Measurements from ENCODE around the gene EFNA2. TPM values are rescaled to one million over a fixed set of nuclear protein-coding genes. Genes with fewer than 3 reads are reported as not detected.
A peak's percentile ranks its signal among the peaks of the same experiment; 100 is the strongest.

Gene EFNA2
- total RNA-seq, 1 donor from 2014 or later = 1.0 TPM

GRCh38 chr19:1309977-1310852, 24.5 kb downstream of the EFNA2 start:
- Histone ChIP-seq H3K27ac (ENCODE audit: low read depth, low read length) (no peak overlapping the region), H3K27me3 (ENCODE audit: control insufficient read depth in 3 of 3, insufficient read depth in 3 of 3, low read length in 3 of 3) (peaks cover 18 to 46% (median 40%) of the 10 kb centered on the region in 3 donors)

GRCh38 chr19:1310853-1311180, 25.1 kb downstream of the EFNA2 start:
- no peaks in the 10 kb centered on the region for H3K9me3 ChIP-seq (ENCODE audit: control insufficient read depth in 3 of 3, low read length in 3 of 3)
- H3K27ac ChIP-seq (ENCODE audit: low read depth, low read length) = no peak overlapping the region
- H3K27me3 ChIP-seq (ENCODE audit: control insufficient read depth in 3 of 3, insufficient read depth in 3 of 3, low read length in 3 of 3) = peaks cover 22 to 49% (median 44%) of the 10 kb centered on the region in 3 donors
- no peak overlapping the region for H3K4me3 ChIP-seq (ENCODE audit: low read length in 3 of 3)
- H3K9ac ChIP-seq (ENCODE audit: low read depth in 1 of 3, low read length in 3 of 3) = no peak overlapping the region
- H3K4me1 ChIP-seq (ENCODE audit: control insufficient read depth in 3 of 3, insufficient read depth in 3 of 3, low read length in 3 of 3) = peaks cover under 1 to 4% (median under 1%) of the 10 kb centered on the region in 3 donors
- no peaks in the 10 kb centered on the region for H3K36me3 ChIP-seq (ENCODE audit: control insufficient read depth in 3 of 3, insufficient read depth in 3 of 3, low read length in 3 of 3)

More at GRCh38 chr19:1309977-1310852, 24.5 kb downstream of the EFNA2 start:
- Histone ChIP-seq H3K9me3 (ENCODE audit: control insufficient read depth in 3 of 3, low read length in 3 of 3) (no peaks in the 10 kb centered on the region), H3K4me1 (ENCODE audit: control insufficient read depth in 3 of 3, insufficient read depth in 3 of 3, low read length in 3 of 3) (peaks cover 0 to under 1% (median 0%) of the 10 kb centered on the region in 3 donors), H3K4me3 (ENCODE audit: low read length in 3 of 3) (no peak overlapping the region), H3K36me3 (ENCODE audit: control insufficient read depth in 3 of 3, insufficient read depth in 3 of 3, low read length in 3 of 3) (no peaks in the 10 kb centered on the region), H3K9ac (ENCODE audit: low read depth in 1 of 3, low read length in 3 of 3) (no peak overlapping the region)

- H3K27me3 ChIP-seq (ENCODE audit: control insufficient read depth in 3 of 3, insufficient read depth in 3 of 3, low read length in 3 of 3) = peaks cover 30 to 57% (median 52%) of the 10 kb centered on the region in 3 donors
- no peak overlapping the region for H3K9ac ChIP-seq (ENCODE audit: low read depth in 1 of 3, low read length in 3 of 3)
- H3K27ac ChIP-seq (ENCODE audit: low read depth, low read length) = no peak overlapping the region
- H3K36me3 ChIP-seq (ENCODE audit: control insufficient read depth in 3 of 3, insufficient read depth in 3 of 3, low read length in 3 of 3) = no peaks in the 10 kb centered on the region
- peaks cover 3 to 8% (median 4%) of the 10 kb centered on the region in 3 donors for H3K4me1 ChIP-seq (ENCODE audit: control insufficient read depth in 3 of 3, insufficient read depth in 3 of 3, low read length in 3 of 3)
- H3K4me3 ChIP-seq (ENCODE audit: low read length in 3 of 3) = no peak overlapping the region
- H3K9me3 ChIP-seq (ENCODE audit: control insufficient read depth in 3 of 3, low read length in 3 of 3) = no peaks in the 10 kb centered on the region
These were observed 25.9 kb downstream of the EFNA2 start for GRCh38 chr19:1311543-1312091.

DNA sequence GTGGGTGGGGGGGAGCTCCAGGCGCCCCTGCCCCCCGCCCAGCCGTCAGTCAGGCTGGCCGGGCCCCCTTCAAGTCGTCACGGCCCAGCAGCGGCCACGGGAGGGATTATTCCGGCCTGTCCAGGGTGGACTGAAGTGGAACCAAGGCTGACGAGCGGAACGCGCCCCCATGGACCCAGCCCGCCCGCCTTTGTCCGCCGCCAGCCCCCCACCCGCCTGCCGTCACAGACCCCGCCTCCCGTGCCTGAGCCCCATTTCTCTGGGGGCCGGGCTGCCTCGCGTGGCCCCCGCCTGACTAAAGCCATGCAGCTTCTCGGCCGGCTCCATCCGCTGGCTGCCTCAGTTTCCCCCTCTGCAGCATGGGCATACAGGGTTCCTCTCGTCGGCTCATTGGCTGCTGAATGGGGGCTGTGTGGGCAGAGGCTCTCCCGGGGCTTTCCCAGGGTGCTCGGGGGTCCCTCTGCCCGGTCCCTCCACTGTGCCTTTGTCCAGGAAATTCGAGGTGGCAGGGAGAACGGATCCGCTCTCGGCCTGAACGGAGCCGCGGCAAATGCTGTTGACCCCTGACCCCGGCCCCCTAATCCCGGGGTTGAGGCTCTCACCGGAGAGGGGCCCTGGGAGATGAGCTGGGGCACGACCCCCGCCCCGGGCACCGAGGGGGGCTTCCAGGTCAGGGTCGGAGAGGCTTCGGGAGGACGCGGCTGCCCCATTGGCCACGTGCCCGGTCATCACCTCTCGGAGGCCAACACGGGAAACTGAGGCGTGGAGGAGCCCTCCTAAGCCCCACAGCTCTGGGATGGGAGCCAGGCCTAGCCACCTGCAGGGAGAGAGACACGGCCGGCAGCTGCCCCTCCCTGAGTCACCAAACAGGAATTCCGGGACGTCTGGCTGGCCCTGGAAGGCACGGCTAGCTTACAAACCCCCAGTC, 27.4 kb downstream of the EFNA2 start:
- no peak overlapping the region for H3K9ac ChIP-seq (ENCODE audit: low read depth in 1 of 3, low read length in 3 of 3)
- peaks cover 3 to 8% (median 4%) of the 10 kb centered on the region in 3 donors for H3K4me1 ChIP-seq (ENCODE audit: control insufficient read depth in 3 of 3, insufficient read depth in 3 of 3, low read length in 3 of 3)
- H3K4me3 ChIP-seq (ENCODE audit: low read length in 3 of 3) = no peak overlapping the region
- H3K9me3 ChIP-seq (ENCODE audit: control insufficient read depth in 3 of 3, low read length in 3 of 3) = no peaks in the 10 kb centered on the region
- no peak overlapping the region for H3K27ac ChIP-seq (ENCODE audit: low read depth, low read length)
- H3K36me3 ChIP-seq (ENCODE audit: control insufficient read depth in 3 of 3, insufficient read depth in 3 of 3, low read length in 3 of 3) = no peaks in the 10 kb centered on the region
- peaks cover 42 to 65% (median 65%) of the 10 kb centered on the region in 3 donors for H3K27me3 ChIP-seq (ENCODE audit: control insufficient read depth in 3 of 3, insufficient read depth in 3 of 3, low read length in 3 of 3)

GRCh38 chr19:1313695-1314613, 28.3 kb downstream of the EFNA2 start:
- Histone ChIP-seq H3K9me3 (ENCODE audit: control insufficient read depth in 3 of 3, low read length in 3 of 3) (no peaks in the 10 kb centered on the region), H3K4me1 (ENCODE audit: control insufficient read depth in 3 of 3, insufficient read depth in 3 of 3, low read length in 3 of 3) (peaks cover 3 to 8% (median 4%) of the 10 kb centered on the region in 3 donors), H3K4me3 (ENCODE audit: low read length in 3 of 3) (no peak overlapping the region), H3K27ac (ENCODE audit: low read depth, low read length) (no peak overlapping the region), H3K27me3 (ENCODE audit: control insufficient read depth in 3 of 3, insufficient read depth in 3 of 3, low read length in 3 of 3) (peaks cover 48 to 73% (median 71%) of the 10 kb centered on the region in 3 donors), H3K9ac (ENCODE audit: low read depth in 1 of 3, low read length in 3 of 3) (no peak overlapping the region), H3K36me3 (ENCODE audit: control insufficient read depth in 3 of 3, insufficient read depth in 3 of 3, low read length in 3 of 3) (no peaks in the 10 kb centered on the region)

- peaks cover 3 to 8% (median 4%) of the 10 kb centered on the region in 3 donors for H3K4me1 ChIP-seq (ENCODE audit: control insufficient read depth in 3 of 3, insufficient read depth in 3 of 3, low read length in 3 of 3)
- H3K27ac ChIP-seq (ENCODE audit: low read depth, low read length) = no peak overlapping the region
- peaks cover 53 to 67% (median 58%) of the 10 kb centered on the region in 3 donors for H3K27me3 ChIP-seq (ENCODE audit: control insufficient read depth in 3 of 3, insufficient read depth in 3 of 3, low read length in 3 of 3)
- H3K36me3 ChIP-seq (ENCODE audit: control insufficient read depth in 3 of 3, insufficient read depth in 3 of 3, low read length in 3 of 3) = no peaks in the 10 kb centered on the region
- H3K9ac ChIP-seq (ENCODE audit: low read depth in 1 of 3, low read length in 3 of 3) = peak overlapping the region in 1 of 3 donors; percentile 40
- H3K4me3 ChIP-seq (ENCODE audit: low read length in 3 of 3) = no peak overlapping the region
- H3K9me3 ChIP-seq (ENCODE audit: control insufficient read depth in 3 of 3, low read length in 3 of 3) = no peaks in the 10 kb centered on the region
These were observed 29.9 kb downstream of the EFNA2 start for GRCh38 chr19:1315470-1316166.

- H3K27ac ChIP-seq (ENCODE audit: low read depth, low read length) = no peak overlapping the region
- no peaks in the 10 kb centered on the region for H3K9me3 ChIP-seq (ENCODE audit: control insufficient read depth in 3 of 3, low read length in 3 of 3)
- H3K4me1 ChIP-seq (ENCODE audit: control insufficient read depth in 3 of 3, insufficient read depth in 3 of 3, low read length in 3 of 3) = peaks cover 3 to 8% (median 4%) of the 10 kb centered on the region in 3 donors
- H3K9ac ChIP-seq (ENCODE audit: low read depth in 1 of 3, low read length in 3 of 3) = no peak overlapping the region
- H3K27me3 ChIP-seq (ENCODE audit: control insufficient read depth in 3 of 3, insufficient read depth in 3 of 3, low read length in 3 of 3) = peaks cover 53 to 69% (median 56%) of the 10 kb centered on the region in 3 donors
- H3K4me3 ChIP-seq (ENCODE audit: low read length in 3 of 3) = no peak overlapping the region
- no peaks in the 10 kb centered on the region for H3K36me3 ChIP-seq (ENCODE audit: control insufficient read depth in 3 of 3, insufficient read depth in 3 of 3, low read length in 3 of 3)
These were observed 30.8 kb downstream of the EFNA2 start for GRCh38 chr19:1316466-1316865.

DNA sequence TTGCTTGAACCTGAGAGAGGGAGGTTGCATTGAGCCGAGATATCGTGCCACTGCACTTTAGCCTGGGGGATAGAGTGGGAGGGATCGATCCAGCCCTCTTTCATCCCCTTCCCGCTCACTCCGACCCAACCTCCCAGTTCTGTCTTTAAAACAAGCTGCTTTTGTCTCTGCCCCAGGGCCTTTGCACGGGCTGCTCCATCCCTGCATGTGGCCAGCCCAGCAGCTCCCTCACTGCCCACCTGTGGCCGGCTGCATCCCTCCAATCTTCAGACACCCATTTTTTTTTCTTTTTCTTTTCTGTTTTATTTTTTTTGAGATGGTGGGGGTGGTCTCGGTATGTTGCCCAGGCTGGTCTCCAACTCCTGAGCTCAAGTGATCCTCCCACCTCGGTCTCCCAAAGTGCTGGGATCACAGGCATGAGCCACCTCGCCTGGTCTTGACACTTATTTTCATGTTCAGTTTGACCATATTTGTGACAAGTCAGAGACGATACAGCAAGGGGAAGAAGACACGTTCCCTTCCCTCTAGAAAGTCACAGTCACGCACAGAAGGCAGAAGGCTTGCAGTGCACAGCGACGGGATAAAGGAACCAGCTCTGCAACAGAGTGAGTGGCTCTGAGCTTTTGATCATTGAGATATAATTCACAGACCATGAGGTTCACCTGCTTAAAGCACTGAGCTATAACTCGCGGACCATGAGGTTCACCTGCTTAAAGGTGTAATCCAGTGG, 31.8 kb downstream of the EFNA2 start:
- Histone ChIP-seq H3K4me1 (ENCODE audit: control insufficient read depth in 3 of 3, insufficient read depth in 3 of 3, low read length in 3 of 3) (peaks cover 3 to 8% (median 4%) of the 10 kb centered on the region in 3 donors), H3K9me3 (ENCODE audit: control insufficient read depth in 3 of 3, low read length in 3 of 3) (no peaks in the 10 kb centered on the region), H3K27me3 (ENCODE audit: control insufficient read depth in 3 of 3, insufficient read depth in 3 of 3, low read length in 3 of 3) (peaks cover 58 to 73% (median 60%) of the 10 kb centered on the region in 3 donors), H3K4me3 (ENCODE audit: low read length in 3 of 3) (no peak overlapping the region), H3K9ac (ENCODE audit: low read depth in 1 of 3, low read length in 3 of 3) (no peak overlapping the region), H3K27ac (ENCODE audit: low read depth, low read length) (no peak overlapping the region), H3K36me3 (ENCODE audit: control insufficient read depth in 3 of 3, insufficient read depth in 3 of 3, low read length in 3 of 3) (no peaks in the 10 kb centered on the region)
